ENCODE measurements around the gene PDLIM1. TPM values are rescaled to one million over a fixed set of nuclear protein-coding genes. Genes with fewer than 3 reads are reported as not detected.

Gene PDLIM1
- total RNA-seq, 2 donors from 2014 or later, result 2.7 to 6.8 TPM

- H3K4me3 Mint-ChIP-seq, result no peak overlapping the region
- H3K27me3 Mint-ChIP-seq, result no peaks in the 10 kb centered on the region
- peaks cover 0 to 5% of the 10 kb centered on the region in 2 donors for H3K4me1 Mint-ChIP-seq (ENCODE audit: low read depth in 2 of 2)
- DNase-seq (ENCODE audit: low spot score) (no peak), ATAC-seq (no peak)
- peaks cover 7% of the 10 kb centered on the region for H3K36me3 Mint-ChIP-seq
- no peaks in the 10 kb centered on the region for H3K9me3 Mint-ChIP-seq
- H3K27ac Mint-ChIP-seq, result no peak overlapping the region
These were observed 30.4 kb downstream of the PDLIM1 start for GRCh38 chr10:95260397-95260881.

GRCh38 chr10:95257849-95258248 lies 33.0 kb downstream of the PDLIM1 start:
- no peaks in the 10 kb centered on the region for H3K27me3 Mint-ChIP-seq
- H3K27ac Mint-ChIP-seq, result no peak overlapping the region

GRCh38 chr10:95256268-95256667 lies 34.5 kb downstream of the PDLIM1 start:
- Mint-ChIP-seq H3K36me3 (peaks cover 7% of the 10 kb centered on the region), H3K27me3 (no peaks in the 10 kb centered on the region), H3K27ac (no peak overlapping the region), H3K4me1 (ENCODE audit: low read depth in 2 of 2) (peaks cover 0 to 5% of the 10 kb centered on the region in 2 donors), H3K4me3 (no peak overlapping the region), H3K9me3 (no peaks in the 10 kb centered on the region)
- DNase-seq (ENCODE audit: low spot score) (no peak), ATAC-seq (no peak)

More at GRCh38 chr10:95257849-95258248, 33.0 kb downstream of the PDLIM1 start:
- peaks cover 0 to 5% of the 10 kb centered on the region in 2 donors for H3K4me1 Mint-ChIP-seq (ENCODE audit: low read depth in 2 of 2)
- DNase-seq (ENCODE audit: low spot score) (no peak), ATAC-seq (no peak)
- no peaks in the 10 kb centered on the region for H3K9me3 Mint-ChIP-seq
- H3K36me3 Mint-ChIP-seq, result peaks cover 7% of the 10 kb centered on the region
- H3K4me3 Mint-ChIP-seq, result no peak overlapping the region

GRCh38 chr10:95254629-95255028 lies 36.2 kb downstream of the PDLIM1 start:
- H3K4me1 Mint-ChIP-seq (ENCODE audit: low read depth in 2 of 2), result peaks cover 0 to 5% of the 10 kb centered on the region in 2 donors
- ATAC-seq, result peak in 1 of 2 donors; percentile 33
- H3K27ac Mint-ChIP-seq, result no peak overlapping the region
- H3K4me3 Mint-ChIP-seq, result no peak overlapping the region
- no peaks in the 10 kb centered on the region for H3K27me3 Mint-ChIP-seq
- peaks cover 7% of the 10 kb centered on the region for H3K36me3 Mint-ChIP-seq
- no peaks in the 10 kb centered on the region for H3K9me3 Mint-ChIP-seq
- DNase-seq (ENCODE audit: low spot score), result no peak

- DNase-seq (ENCODE audit: low spot score), result no peak
- peaks cover 7% of the 10 kb centered on the region for H3K36me3 Mint-ChIP-seq
- no peaks in the 10 kb centered on the region for H3K27me3 Mint-ChIP-seq
- H3K9me3 Mint-ChIP-seq, result no peaks in the 10 kb centered on the region
- no peak for ATAC-seq
- no peak overlapping the region for H3K27ac Mint-ChIP-seq
- no peak overlapping the region for H3K4me3 Mint-ChIP-seq
- H3K4me1 Mint-ChIP-seq (ENCODE audit: low read depth in 2 of 2), result peaks cover 0 to 5% of the 10 kb centered on the region in 2 donors
These were observed 37.1 kb downstream of the PDLIM1 start for GRCh38 chr10:95253686-95254085.

- Mint-ChIP-seq H3K36me3 (peaks cover 7% of the 10 kb centered on the region), H3K27ac (no peak overlapping the region), H3K9me3 (no peaks in the 10 kb centered on the region), H3K4me3 (no peak overlapping the region), H3K27me3 (no peaks in the 10 kb centered on the region), H3K4me1 (ENCODE audit: low read depth in 2 of 2) (peaks cover 0 to 5% of the 10 kb centered on the region in 2 donors)
- DNase-seq (ENCODE audit: low spot score), result no peak
- ATAC-seq, result no peak
These were observed 37.8 kb downstream of the PDLIM1 start for GRCh38 chr10:95253007-95253406.

- Mint-ChIP-seq H3K9me3 (no peaks in the 10 kb centered on the region), H3K27ac (no peak overlapping the region), H3K4me1 (ENCODE audit: low read depth in 2 of 2) (peaks cover under 1 to 8% of the 10 kb centered on the region in 2 donors), H3K36me3 (peaks cover 4% of the 10 kb centered on the region), H3K4me3 (no peak overlapping the region), H3K27me3 (no peaks in the 10 kb centered on the region)
- ATAC-seq (no peak), DNase-seq (ENCODE audit: low spot score) (no peak)
These were observed 39.9 kb downstream of the PDLIM1 start for GRCh38 chr10:95250856-95251255.

GRCh38 chr10:95249467-95249866 lies 41.3 kb downstream of the PDLIM1 start:
- DNase-seq (ENCODE audit: low spot score), result no peak
- no peak for ATAC-seq
- no peaks in the 10 kb centered on the region for H3K36me3 Mint-ChIP-seq
- no peaks in the 10 kb centered on the region for H3K27me3 Mint-ChIP-seq
- no peak overlapping the region for H3K4me3 Mint-ChIP-seq
- no peaks in the 10 kb centered on the region for H3K9me3 Mint-ChIP-seq
- peaks cover 4% of the 10 kb centered on the region in 2 donors for H3K4me1 Mint-ChIP-seq (ENCODE audit: low read depth in 2 of 2)
- H3K27ac Mint-ChIP-seq, result no peak overlapping the region

GRCh38 chr10:95248989-95249388 lies 41.8 kb downstream of the PDLIM1 start:
- no peaks in the 10 kb centered on the region for H3K36me3 Mint-ChIP-seq
- peaks cover 4% of the 10 kb centered on the region in 2 donors for H3K4me1 Mint-ChIP-seq (ENCODE audit: low read depth in 2 of 2)
- no peaks in the 10 kb centered on the region for H3K9me3 Mint-ChIP-seq
- no peaks in the 10 kb centered on the region for H3K27me3 Mint-ChIP-seq
- DNase-seq (ENCODE audit: low spot score) (no peak), ATAC-seq (no peak)
- no peak overlapping the region for H3K4me3 Mint-ChIP-seq
- no peak overlapping the region for H3K27ac Mint-ChIP-seq

- H3K27ac Mint-ChIP-seq, result no peak overlapping the region
- no peaks in the 10 kb centered on the region for H3K36me3 Mint-ChIP-seq
- DNase-seq (ENCODE audit: low spot score), result no peak
- no peaks in the 10 kb centered on the region for H3K9me3 Mint-ChIP-seq
- no peaks in the 10 kb centered on the region for H3K27me3 Mint-ChIP-seq
- no peak for ATAC-seq
- H3K4me3 Mint-ChIP-seq, result no peak overlapping the region
- peaks cover 4% of the 10 kb centered on the region in 2 donors for H3K4me1 Mint-ChIP-seq (ENCODE audit: low read depth in 2 of 2)
These were observed 42.8 kb downstream of the PDLIM1 start for GRCh38 chr10:95247881-95248583.

GRCh38 chr10:95247200-95247880 lies 43.5 kb downstream of the PDLIM1 start:
- peaks cover 4% of the 10 kb centered on the region in 2 donors for H3K4me1 Mint-ChIP-seq (ENCODE audit: low read depth in 2 of 2)
- H3K27me3 Mint-ChIP-seq, result no peaks in the 10 kb centered on the region
- DNase-seq (ENCODE audit: low spot score), result no peak
- no peak overlapping the region for H3K4me3 Mint-ChIP-seq
- H3K9me3 Mint-ChIP-seq, result no peaks in the 10 kb centered on the region
- no peaks in the 10 kb centered on the region for H3K36me3 Mint-ChIP-seq
- no peak for ATAC-seq
- no peak overlapping the region for H3K27ac Mint-ChIP-seq

GRCh38 chr10:95246582-95247051 lies 44.2 kb downstream of the PDLIM1 start:
- Mint-ChIP-seq H3K4me3 (no peak overlapping the region), H3K9me3 (no peaks in the 10 kb centered on the region), H3K36me3 (no peaks in the 10 kb centered on the region), H3K27me3 (no peaks in the 10 kb centered on the region), H3K27ac (no peak overlapping the region), H3K4me1 (ENCODE audit: low read depth in 2 of 2) (peaks cover 4% of the 10 kb centered on the region in 2 donors)
- peak; percentile 45 to 71 for ATAC-seq
- peak; percentile 70 for DNase-seq (ENCODE audit: low spot score)

- peak in 1 of 2 donors; percentile 71 for ATAC-seq
- Mint-ChIP-seq H3K36me3 (no peaks in the 10 kb centered on the region), H3K27ac (no peak overlapping the region), H3K27me3 (no peaks in the 10 kb centered on the region), H3K4me1 (ENCODE audit: low read depth in 2 of 2) (peaks cover 4% of the 10 kb centered on the region in 2 donors), H3K9me3 (no peaks in the 10 kb centered on the region), H3K4me3 (no peak overlapping the region)
- DNase-seq (ENCODE audit: low spot score), result no peak
These were observed 45.3 kb downstream of the PDLIM1 start for GRCh38 chr10:95245425-95246055.

GRCh38 chr10:95244152-95244551 lies 46.7 kb downstream of the PDLIM1 start:
- H3K9me3 Mint-ChIP-seq, result no peaks in the 10 kb centered on the region
- no peaks in the 10 kb centered on the region for H3K36me3 Mint-ChIP-seq
- DNase-seq (ENCODE audit: low spot score), result no peak
- H3K27me3 Mint-ChIP-seq, result no peaks in the 10 kb centered on the region
- ATAC-seq, result no peak
- no peak overlapping the region for H3K27ac Mint-ChIP-seq
- H3K4me3 Mint-ChIP-seq, result no peak overlapping the region
- H3K4me1 Mint-ChIP-seq (ENCODE audit: low read depth in 2 of 2), result peaks cover 4% of the 10 kb centered on the region in 2 donors
